HUES64 (cell line): ENCODE results near the gene MOB2.

Experiments
- H3K27ac ChIP-seq: 2 replicates; pipeline ENCODE4 v1.7.0; 2013; ENCODE audit warnings: low read depth, low read length, inconsistent platforms
- H3K27me3 ChIP-seq: 2 replicates; pipeline ENCODE4 v1.6.1; 2013; ENCODE audit warnings: mild to moderate bottlenecking, low read length; ENCODE audit not compliant: insufficient read depth
- H3K36me3 ChIP-seq: 2 replicates; pipeline ENCODE4 v1.6.1; 2013; ENCODE audit warnings: mild to moderate bottlenecking, low read length; ENCODE audit not compliant: insufficient read depth
- H3K4me1 ChIP-seq: 2 replicates; pipeline ENCODE4 v1.6.1; 2013; ENCODE audit warnings: mild to moderate bottlenecking, low read length, moderate library complexity; ENCODE audit not compliant: insufficient read depth
- H3K4me3 ChIP-seq: 2 replicates; pipeline ENCODE4 v1.5.1; 2013; ENCODE audit warnings: mild to moderate bottlenecking, low read length, moderate library complexity
- H3K9ac ChIP-seq: 2 replicates; pipeline ENCODE4 v1.6.1; 2013; ENCODE audit warnings: mild to moderate bottlenecking, low read depth, low read length
- H3K9me3 ChIP-seq: 2 replicates; pipeline ENCODE4 v1.6.1; 2013; ENCODE audit warnings: low read depth, low read length; ENCODE audit not compliant: insufficient read depth
- WGBS: fragments of 150-250, 120-280 bp; methylation state at CpG from one replicate; pipeline ENCODE4 v1.1.7; 2013; ENCODE audit warnings: missing lambda C conversion rate; 5-methylcytosine and 5-hydroxymethylcytosine counted together

Gene MOB2

GRCh38 chr11:1528710-1529109, 42.1 kb upstream of the MOB2 start:
- Histone ChIP-seq H3K36me3 (no peaks in the 10 kb centered on the region), H3K4me3 (no peak overlapping the region), H3K27me3 (no peaks in the 10 kb centered on the region), H3K9me3 (no peaks in the 10 kb centered on the region), H3K27ac (no peak overlapping the region), H3K4me1 (no peaks in the 10 kb centered on the region), H3K9ac (no peak overlapping the region)
- 92% methylated on average over 10 of the region's 10 CpGs for WGBS

GRCh38 chr11:1526785-1527184, 40.2 kb upstream of the MOB2 start:
- Histone ChIP-seq H3K36me3 (no peaks in the 10 kb centered on the region), H3K9ac (no peak overlapping the region), H3K27me3 (no peaks in the 10 kb centered on the region), H3K9me3 (no peaks in the 10 kb centered on the region), H3K4me1 (no peaks in the 10 kb centered on the region), H3K4me3 (no peak overlapping the region), H3K27ac (no peak overlapping the region)
- WGBS = 95% methylated on average over 15 of the region's 15 CpGs

- WGBS = 94% methylated on average over 4 of the region's 4 CpGs
- Histone ChIP-seq H3K9ac (no peak overlapping the region), H3K4me3 (no peak overlapping the region), H3K36me3 (no peaks in the 10 kb centered on the region), H3K9me3 (no peaks in the 10 kb centered on the region), H3K27ac (no peak overlapping the region), H3K4me1 (no peaks in the 10 kb centered on the region), H3K27me3 (no peaks in the 10 kb centered on the region)
These were observed 37.2 kb upstream of the MOB2 start for GRCh38 chr11:1523779-1524178.

DNA sequence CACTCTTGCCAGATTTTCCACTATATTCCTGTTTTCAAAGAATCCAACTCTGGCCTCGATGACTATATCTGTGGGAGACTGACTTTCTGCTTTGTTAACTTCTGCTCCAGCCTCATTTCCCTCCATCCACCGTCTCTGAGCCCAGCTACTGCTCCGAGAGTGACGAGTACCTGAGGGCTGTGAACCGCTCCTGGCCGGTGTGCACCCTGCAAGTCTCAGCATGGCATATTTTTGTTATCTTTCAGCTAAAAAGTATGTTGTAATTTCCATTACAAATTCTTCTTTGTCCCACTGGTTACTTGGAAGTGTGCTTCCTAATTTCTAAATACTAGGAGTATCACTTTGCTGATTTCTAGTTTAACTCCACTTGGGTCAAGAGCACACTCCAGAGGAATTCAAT, 36.5 kb upstream of the MOB2 start:
- 91% methylated on average over 6 of the region's 6 CpGs for WGBS
- H3K27ac ChIP-seq = no peak overlapping the region

GRCh38 chr11:1522081-1522424, 35.5 kb upstream of the MOB2 start:
- Histone ChIP-seq H3K4me3 (no peak overlapping the region), H3K9ac (no peak overlapping the region)

More for the DNA sequence above, 36.5 kb upstream of the MOB2 start:
- no peak overlapping the region for H3K9ac ChIP-seq
- no peaks in the 10 kb centered on the region for H3K36me3 ChIP-seq
- H3K9me3 ChIP-seq = no peaks in the 10 kb centered on the region
- no peak overlapping the region for H3K4me3 ChIP-seq
- H3K27me3 ChIP-seq = no peaks in the 10 kb centered on the region
- no peaks in the 10 kb centered on the region for H3K4me1 ChIP-seq

GRCh38 chr11:1521382-1522080, 35.0 kb upstream of the MOB2 start:
- H3K4me3 ChIP-seq = no peak overlapping the region
- 94% methylated on average over 21 of the region's 21 CpGs for WGBS

More at GRCh38 chr11:1522081-1522424, 35.5 kb upstream of the MOB2 start:
- Histone ChIP-seq H3K36me3 (no peaks in the 10 kb centered on the region), H3K27me3 (no peaks in the 10 kb centered on the region), H3K4me1 (no peaks in the 10 kb centered on the region), H3K27ac (no peak overlapping the region), H3K9me3 (no peaks in the 10 kb centered on the region)
- WGBS = 88% methylated on average over 6 of the region's 8 CpGs

DNA sequence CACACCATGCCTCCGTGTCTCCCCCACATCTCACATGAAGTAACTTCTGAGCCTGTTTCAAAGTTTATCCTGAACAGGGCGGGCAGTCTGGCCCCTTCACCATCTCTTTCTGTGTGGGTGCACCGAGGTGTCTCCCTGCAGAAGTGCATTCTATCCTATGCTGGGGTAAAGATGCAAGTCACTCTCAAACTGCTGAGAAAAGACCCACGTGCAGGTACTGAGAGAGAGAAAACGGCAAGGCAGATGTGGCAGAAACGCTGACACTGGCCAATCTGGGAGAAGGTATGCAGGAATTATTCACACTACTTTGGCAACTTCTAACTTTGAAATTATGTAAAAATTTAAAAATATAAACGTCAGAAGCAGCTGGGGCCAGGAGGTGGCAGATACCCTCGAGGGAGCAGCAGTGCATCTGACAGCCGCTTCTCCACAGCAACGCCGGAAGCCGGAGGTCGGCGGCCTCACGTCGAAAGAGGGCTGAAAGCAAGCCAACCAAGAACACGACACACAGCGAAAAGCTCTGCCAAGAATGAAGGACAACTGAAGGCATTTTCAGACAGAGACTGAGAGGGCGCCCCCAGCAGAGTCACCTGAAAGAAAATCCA, 34.2 kb upstream of the MOB2 start:
- Histone ChIP-seq H3K9me3 (no peaks in the 10 kb centered on the region), H3K27ac (no peak overlapping the region), H3K9ac (no peak overlapping the region), H3K27me3 (no peaks in the 10 kb centered on the region), H3K36me3 (no peaks in the 10 kb centered on the region), H3K4me3 (no peak overlapping the region), H3K4me1 (no peaks in the 10 kb centered on the region)
- 85% methylated on average over 19 of the region's 19 CpGs for WGBS

More at GRCh38 chr11:1521382-1522080, 35.0 kb upstream of the MOB2 start:
- no peaks in the 10 kb centered on the region for H3K9me3 ChIP-seq
- no peaks in the 10 kb centered on the region for H3K4me1 ChIP-seq
- no peak overlapping the region for H3K27ac ChIP-seq
- no peaks in the 10 kb centered on the region for H3K27me3 ChIP-seq
- no peak overlapping the region for H3K9ac ChIP-seq
- H3K36me3 ChIP-seq = no peaks in the 10 kb centered on the region

GRCh38 chr11:1520209-1520662, 33.7 kb upstream of the MOB2 start:
- H3K9me3 ChIP-seq = no peaks in the 10 kb centered on the region
- H3K27ac ChIP-seq = no peak overlapping the region
- H3K4me3 ChIP-seq = no peak overlapping the region
- 92% methylated on average over 13 of the region's 13 CpGs for WGBS
- H3K36me3 ChIP-seq = no peaks in the 10 kb centered on the region
- H3K4me1 ChIP-seq = no peaks in the 10 kb centered on the region
- H3K9ac ChIP-seq = no peak overlapping the region
- H3K27me3 ChIP-seq = no peaks in the 10 kb centered on the region

GRCh38 chr11:1519028-1520010, 32.7 kb upstream of the MOB2 start:
- H3K36me3 ChIP-seq = no peaks in the 10 kb centered on the region
- no peaks in the 10 kb centered on the region for H3K9me3 ChIP-seq
- H3K9ac ChIP-seq = no peak overlapping the region
- no peaks in the 10 kb centered on the region for H3K4me1 ChIP-seq
- no peaks in the 10 kb centered on the region for H3K27me3 ChIP-seq
- WGBS = 94% methylated on average over 16 of the region's 17 CpGs
- H3K4me3 ChIP-seq = no peak overlapping the region
- H3K27ac ChIP-seq = no peak overlapping the region

GRCh38 chr11:1518301-1518700, 31.7 kb upstream of the MOB2 start:
- H3K27ac ChIP-seq = no peak overlapping the region
- no peaks in the 10 kb centered on the region for H3K9me3 ChIP-seq
- H3K9ac ChIP-seq = no peak overlapping the region
- 95% methylated on average over 23 of the region's 23 CpGs for WGBS
- H3K4me3 ChIP-seq = no peak overlapping the region
- no peaks in the 10 kb centered on the region for H3K36me3 ChIP-seq
- H3K4me1 ChIP-seq = peaks cover 3% of the 10 kb centered on the region
- no peaks in the 10 kb centered on the region for H3K27me3 ChIP-seq
